GM18868 (cell line): ENCODE data around the gene DIO3.

Experiments
- ATAC-seq: cut with Tn5 transposase; IDR thresholded peaks from one replicate; pipeline ENCODE4 v1.9.1; 2021; ENCODE audit warnings: mild to moderate bottlenecking, moderate library complexity; ENCODE audit not compliant: unreplicated experiment

The DIO3 gene

DNA sequence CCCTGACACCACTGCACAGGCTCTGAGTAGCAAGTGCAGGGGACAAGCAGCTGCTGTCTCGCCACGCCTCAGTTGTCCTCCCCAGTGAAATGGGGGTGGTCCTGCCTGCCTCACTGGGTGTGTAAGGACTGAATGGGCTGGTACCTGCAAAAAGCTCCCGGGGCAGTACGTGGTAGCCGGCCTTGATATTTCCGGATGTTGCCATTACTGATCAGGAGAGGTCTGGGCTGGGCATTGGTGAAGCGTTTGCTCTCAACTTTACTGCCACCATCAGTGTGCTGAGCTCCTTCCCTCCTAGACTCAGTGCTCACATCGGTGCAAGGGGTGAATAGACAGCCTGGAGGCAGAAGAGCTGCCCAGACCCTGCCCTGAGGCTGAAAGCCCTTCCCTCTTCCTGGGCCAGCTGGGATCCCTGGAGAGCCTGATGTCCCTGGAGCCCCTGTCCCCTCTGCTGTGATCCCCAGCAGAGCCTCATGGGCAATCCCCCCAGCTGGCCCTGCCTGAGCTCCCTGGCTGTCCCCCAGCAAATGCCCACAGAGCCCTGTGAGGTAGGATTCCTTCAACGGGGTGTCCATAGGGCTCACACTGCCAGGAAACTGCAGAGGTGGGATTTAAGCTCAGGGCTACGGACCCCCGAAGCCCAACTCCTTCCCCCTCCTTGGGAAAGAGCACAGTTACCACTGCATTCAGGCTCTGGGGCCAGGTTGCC, 18.2 kb downstream of the DIO3 start:
- ATAC-seq: no peak

DNA sequence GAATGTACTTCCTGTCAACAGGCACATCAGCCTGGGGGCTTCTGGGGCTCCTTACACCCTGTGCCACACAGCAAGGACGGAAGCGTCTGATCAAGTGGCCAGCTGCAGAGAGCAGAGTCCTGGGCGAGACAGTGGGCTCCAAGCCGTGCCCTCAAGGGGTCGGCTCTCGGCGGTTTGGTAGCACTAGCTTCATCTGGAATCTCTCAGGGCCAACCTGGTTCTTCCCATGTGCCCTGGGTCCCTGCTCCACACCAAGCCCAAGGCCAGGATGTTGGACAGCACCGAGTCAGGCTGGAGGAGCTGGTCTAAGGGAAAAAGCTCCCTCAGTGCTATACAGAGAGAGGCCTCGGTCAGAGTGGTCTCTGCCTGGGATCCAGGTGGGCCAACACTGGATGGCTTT, 20.5 kb downstream of the DIO3 start:
- ATAC-seq: no peak

DNA sequence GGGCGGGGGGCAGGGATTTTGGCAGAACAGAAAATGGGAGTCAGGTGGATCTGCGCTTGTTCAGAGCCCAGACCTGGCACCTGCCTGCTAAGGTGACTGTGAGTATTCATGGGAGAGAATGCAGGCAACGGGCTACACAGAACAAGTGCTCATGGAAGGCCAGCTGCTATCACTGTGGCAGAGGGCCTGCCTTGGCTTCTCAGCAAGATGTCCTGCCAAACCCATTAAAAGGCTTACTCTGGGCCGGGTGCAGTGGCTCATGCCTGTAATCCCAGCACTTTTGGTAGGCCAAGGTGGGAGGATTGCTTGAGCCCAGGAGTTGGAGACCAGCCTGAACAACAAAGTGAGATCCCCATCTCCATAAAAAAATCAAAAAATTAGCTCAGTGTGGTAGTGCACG, 21.0 kb downstream of the DIO3 start:
- no peak for ATAC-seq

DNA sequence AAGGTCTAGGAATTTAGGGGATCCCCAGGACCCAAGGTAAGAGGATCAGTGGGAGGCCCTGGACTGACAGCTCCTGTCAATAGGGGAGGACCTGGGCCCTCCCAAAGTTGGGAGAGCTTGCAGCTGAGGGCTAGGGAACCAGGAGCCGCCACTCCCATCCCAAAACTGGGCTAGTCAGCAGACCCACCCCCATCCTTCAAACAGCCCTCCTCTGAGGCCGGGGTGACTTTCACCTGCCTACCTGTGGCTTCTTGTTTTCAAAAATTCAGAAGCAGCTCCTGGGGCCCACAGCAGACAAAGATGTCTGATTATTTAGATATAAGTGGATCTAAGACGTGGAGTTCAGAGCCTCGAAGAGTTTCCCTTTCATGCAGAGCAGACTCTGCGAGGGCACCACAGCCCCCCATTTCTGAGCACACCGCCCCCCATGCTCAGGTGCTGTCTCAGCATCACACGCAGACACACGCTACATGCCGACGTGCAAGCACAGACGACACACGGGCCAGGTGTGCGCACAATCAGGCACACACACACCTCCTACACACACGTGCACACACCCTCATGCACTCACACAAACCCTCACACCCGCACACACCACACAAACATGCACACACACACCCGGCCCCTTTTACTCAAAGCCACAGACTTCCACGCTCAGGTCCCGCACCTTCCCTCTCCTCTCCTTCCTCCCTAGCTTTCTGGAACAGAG, 21.9 kb downstream of the DIO3 start:
- no peak for ATAC-seq

DNA sequence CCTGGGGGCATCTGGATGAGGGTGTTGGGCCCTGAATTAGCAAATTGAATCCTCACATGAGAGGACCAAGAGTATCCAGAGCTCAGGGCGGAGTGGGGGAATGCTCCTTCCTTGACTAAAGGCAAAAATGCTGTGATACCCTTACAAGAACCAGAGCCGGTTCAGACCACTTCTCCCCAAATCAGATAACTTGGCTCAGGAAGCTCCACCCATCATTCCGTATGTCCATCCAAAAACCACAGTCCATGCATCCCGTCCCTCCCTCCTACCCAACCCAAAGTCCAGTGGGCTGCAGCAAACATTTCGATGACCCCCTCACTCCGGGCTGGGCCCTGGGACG, 22.4 kb downstream of the DIO3 start:
- ATAC-seq: no peak

DNA sequence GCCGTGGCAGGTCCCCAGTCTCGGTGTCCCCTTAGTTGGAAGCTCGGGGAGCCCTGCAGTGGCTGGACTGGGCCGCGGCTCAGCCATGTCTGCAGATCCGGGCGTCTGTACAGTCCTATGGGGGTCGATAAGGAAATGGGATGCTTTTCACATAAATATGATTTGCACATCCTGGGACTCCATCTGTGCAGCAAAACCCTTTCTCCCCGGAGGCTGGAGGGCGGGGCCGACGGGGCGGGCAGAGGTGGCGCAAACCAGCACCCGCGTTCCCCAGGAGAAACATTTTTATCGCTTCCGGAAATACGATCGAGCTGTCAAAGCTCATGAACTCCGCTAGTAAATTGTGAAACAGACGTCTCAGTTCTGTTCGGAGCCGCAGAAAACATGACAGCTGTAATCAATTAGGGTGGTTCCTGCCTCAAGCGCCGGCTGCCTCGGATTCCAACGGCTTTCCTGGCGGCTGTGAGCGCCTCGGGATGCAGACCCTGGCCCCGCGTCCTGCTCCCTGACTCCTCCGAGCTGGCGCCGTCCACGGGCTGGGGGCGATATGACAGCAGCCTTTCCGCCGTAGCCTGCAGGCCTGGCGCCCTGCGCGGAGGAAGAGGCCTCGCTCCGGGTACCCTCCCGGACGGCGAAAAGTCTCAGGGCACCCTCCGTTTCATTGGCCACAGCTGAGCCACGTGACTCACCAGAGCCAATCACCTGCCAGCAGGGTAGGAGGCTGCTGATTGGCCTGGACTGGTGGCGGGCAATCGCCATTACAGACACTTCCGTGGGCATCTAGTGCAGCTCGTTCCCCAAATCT, 23.0 kb downstream of the DIO3 start:
- ATAC-seq: no peak

DNA sequence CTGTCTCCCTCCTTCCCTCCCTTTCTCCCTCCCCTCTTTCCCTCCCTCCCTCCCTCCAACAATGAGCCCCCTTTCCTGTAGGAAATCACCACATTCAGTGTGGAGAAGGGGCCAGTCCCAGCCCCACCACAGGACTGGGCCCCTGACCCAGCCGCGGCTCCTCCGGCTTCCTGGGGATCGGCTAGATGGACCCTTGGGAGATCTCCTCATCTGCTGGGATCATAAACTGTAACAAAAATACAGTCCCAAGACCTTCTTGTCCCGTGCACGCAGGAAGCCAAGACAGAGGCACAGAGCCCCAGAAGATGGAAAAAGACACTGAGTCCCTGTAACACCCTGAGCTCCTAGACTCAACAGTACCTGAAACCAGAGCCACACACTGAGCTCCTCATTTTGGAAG, 23.9 kb downstream of the DIO3 start:
- ATAC-seq: no peak

DNA sequence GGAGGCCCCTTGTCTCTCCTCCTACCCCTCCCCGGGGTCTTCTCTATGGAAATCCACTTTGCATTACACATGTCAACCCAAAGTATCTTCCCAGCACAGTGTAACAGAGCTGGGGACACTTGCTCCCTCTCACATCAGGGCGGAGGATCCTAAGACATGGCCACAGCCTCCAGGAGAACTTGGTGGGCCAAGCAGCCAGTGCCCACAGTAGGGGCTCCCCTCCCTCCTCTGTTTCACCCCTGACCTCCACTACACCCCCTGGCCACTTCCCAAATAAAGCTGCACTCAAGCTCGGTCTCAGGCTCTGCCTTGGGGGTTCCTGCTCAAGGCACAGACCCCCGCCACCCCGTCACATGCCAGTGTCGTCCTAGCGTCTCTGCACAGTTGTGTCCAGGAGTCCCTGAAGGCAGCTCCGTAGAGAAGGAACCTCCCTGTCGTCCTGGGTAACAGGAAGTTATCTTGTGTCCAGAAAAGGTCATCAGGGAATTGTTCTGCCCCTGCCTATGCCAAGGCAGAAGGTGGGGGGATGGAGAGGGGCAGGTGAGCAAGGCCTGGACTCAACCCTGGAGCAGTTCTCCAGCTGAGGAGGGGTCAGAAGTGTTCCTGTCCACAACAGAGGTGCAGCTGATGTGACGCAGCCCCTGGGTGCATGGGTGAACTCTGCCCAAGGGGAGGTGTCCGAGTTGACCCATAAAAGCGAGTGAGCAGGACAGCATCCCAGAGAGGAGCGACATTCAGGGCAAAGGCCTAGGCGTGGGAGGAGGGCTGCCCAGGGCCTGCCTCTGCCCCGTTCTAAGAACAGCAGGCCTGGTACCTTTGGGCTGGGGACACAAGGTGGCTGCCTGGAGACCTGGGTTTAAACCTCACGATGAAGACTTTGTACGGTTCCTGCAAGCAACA, 25.5 kb downstream of the DIO3 start:
- no peak for ATAC-seq

DNA sequence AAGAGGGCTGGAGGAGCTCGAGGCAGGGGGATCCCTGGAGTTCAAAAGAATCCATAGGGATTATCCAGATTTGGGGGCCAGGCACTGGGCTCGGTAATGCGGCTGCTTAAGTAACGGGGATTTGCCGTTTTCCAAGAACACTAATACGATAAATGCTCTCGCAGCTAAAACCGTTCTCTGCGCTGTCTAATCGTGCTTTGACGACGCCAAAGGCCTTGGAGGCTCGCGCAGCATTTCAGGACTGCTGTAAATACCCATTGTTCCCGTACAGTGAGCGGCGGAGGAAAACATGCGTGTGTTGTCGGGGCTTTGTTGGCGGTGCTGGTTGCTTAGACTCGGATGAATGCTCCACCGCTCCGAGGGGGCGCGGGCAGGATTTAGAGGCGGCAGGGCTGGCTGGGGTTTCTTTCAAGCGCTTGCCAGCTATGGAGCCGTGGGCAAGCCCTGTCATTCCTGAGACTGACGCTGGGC, 26.2 kb downstream of the DIO3 start:
- no peak for ATAC-seq

DNA sequence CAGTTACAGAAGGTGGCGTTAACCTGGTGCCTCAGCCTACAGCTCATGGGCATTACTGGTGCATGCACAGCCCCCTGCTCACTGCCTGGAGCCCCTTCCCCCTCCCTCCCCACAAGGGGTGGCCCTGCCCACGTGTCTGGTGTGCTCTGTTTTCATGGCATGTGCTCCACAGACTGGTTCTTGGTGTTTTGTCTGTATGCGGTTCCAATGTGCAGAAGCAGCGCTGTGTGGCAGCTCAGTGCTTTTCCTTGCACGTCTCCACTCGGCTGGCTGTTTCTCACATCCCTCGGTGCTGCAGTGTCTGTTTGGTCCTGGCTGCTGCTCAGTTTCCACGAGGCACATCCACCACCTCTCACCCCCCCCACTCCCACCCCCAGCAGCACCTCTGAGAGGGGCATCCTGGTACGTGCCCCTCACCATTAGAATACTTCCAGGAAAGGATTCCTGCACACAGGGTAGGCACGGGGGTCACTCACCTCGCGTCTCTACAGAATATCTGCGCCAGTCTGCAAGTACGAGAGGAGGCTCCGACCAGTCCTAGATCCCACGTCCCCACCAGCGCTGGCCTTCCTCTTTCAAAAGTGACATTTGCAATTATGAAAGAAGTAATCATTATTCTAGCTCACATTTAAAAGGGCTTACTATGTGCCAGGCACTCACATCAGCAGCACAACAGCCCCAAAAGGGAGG, 27.1 kb downstream of the DIO3 start:
- no peak for ATAC-seq

DNA sequence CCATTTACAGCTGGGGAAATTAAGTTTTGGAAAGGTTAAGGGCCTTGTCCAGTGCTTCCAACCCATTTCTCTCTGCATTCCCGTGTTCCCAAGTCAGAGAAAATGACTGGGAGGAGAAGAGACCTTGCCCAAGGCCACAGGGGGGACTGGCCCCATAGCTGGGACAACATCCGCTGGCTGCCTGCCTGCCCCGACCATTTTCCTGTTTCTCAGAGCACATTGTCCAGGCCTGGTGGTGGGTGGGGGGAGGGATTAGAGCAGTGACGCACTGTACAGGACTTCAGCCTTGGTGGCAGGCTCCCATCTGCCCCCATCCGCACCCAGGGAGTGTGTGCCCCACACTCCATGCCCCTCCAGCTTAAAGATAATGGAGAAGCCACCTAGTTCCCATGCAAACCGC, 27.7 kb downstream of the DIO3 start:
- ATAC-seq: no peak

DNA sequence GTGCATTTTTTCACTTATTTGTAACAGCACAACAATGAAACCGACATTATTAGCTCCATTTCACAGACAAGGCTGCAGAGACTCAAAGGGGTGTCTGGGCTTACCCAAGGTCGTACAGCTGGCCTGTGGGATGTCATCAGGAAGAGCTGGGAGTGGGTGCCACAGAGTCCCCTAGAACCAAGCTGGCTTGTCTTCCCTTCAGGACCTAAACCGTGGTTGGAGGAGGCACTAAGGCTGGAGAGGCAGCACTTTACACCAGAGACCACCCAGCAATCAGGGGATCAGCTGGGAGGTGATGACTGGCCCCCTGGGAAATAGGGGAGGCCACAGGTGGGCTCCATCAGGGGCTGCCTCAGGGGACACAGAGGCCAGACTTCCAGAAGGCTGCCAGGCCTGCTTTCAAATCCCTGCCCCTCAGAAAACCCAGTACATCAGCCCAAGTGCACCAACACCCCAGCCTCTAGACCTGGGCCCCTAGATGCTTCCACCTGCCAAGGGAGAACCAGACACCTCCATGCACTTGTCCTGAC, 28.3 kb downstream of the DIO3 start:
- ATAC-seq: no peak

DNA sequence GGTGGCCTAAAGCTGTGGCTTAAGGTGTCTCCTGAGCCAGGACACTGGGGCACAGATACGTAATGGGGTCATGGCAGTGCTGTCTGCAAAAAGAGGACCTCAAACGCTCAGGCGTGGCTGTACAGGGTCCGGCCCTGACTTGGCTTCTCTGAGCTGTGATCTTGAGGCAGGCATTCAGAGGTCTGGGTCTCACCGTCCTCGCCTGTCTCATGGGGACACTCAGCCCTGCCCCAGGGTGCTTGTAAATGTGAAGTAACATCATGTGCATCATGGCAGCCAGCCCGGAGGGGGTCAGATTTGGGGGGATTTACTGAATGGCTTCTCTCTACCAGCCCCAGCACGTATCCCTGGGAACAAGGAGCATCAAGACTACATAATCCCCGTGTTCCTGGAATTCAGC, 28.8 kb downstream of the DIO3 start:
- ATAC-seq: no peak

DNA sequence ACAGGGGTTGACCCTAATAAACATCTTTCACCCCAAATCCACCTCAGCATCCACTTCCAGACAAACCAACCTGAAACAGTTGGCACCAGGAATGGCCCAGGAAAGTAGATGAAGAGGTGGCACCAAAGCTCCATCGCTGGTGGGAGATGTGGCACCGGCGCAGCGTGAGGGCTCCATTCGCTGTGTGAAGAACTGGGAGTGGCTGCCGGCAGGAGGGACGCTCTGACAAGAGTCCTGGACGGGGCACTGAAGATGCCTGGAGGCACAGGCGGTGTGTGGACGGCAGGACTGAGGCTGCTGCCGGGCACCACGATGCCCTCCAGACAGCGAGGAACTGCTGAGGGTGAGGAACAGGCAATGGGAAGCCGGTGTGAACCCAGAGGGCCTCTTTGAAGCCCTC, 29.3 kb downstream of the DIO3 start:
- ATAC-seq: no peak

DNA sequence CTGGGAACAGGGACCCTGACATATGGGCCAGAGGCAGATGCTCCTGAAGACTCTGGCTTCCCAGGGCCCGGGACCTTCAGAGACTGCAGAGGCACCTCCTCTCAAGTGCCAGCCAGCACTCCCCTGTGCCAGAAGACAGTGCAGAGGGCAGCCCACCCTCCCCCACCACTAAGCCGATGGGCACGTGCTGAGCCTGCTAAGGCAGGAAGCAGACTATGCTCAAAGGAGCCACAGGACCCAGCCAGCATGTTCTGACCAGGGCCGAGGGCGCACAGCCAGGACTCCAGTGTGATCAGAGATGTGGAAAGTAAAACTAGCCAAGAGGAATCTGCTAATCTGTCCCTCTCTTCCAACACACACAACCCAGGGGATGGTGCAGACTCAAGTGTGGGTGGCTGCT, 29.8 kb downstream of the DIO3 start:
- ATAC-seq: no peak

DNA sequence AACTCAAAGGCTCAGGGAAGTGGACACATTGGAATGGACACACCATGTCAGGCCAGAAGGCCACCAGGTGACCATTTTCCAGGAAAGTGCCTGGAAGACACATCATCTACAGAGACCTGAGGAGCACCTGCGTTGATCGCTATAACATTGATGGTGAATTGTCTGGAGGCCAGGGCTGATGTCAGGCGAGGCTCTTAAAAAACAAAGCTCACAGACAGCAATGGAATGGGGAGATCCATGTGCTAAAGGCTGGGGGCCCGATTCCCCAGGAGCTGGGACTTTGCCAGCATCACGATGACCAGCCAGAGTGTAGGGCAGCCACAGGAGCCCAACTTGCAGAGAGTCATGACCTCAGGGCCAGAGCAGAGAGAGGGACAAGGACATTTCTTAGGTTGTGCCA, 30.3 kb downstream of the DIO3 start:
- no peak for ATAC-seq

DNA sequence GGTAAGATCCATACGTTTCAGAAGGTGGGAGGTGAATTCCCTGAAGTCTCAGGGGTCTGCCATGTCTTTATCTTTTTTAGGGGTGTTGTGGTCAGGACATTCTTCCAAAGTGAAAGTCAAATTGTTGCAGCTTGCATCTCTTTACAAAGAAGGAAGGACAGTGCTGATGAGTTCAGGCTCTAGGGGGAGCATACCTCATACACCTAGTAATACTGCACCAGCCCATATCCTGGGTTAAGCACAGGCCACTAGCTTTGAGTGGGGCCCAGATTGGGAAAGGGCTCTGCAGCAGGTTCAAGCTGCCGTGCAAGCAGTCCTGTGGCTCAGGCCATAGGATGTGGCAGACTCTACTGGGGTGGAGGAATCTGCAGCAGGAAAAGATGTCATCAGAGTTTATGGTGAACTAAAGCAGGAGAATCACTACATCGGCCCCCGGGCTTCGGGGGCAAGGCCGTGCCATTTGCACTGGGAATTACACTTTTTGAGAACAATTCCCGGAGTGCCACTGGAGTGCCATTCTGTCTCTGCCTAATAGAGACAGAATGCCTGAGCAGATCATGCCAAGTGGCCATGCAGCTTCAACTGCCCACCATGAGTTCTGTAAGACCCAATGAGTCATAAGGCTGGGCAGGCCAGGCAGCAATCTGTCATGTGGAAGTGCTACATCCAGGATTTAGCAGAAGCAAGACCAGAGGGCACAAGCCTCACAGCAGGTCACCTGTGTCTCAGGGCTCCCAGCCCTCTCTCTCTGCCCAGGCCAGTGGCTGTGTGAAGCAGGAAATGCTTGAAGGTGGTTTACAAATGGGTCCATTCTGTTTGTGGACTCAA, 32.3 kb downstream of the DIO3 start:
- no peak for ATAC-seq

DNA sequence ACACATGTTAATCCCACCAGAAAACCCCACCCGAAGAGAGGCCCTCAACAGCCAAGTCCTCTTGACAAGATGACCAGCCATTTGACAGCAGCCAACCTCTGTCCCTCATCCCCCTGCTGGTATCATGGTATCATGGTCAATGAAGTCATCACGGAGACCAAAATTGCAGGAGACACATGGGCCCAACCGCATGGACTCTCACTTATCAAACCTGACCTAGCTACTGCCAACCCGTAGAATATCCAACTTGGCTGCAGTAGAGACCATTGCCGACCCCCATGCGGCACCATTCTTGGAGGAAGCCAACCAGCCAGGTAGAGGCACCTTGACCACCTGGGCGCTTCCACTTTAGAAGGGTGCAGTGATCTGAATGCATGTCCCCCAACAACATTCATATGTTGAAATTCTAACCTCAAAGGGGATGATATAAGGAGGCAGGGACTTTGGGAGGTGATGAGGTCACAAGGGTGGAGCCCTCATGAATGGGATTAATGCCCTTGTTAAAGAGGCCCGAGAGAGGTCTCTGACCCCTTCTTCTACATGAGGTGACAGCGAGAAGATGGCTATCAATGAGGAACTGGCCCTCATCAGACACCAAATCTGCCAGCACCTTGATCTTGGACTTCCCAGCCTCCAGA, 33.3 kb downstream of the DIO3 start:
- no peak for ATAC-seq

DNA sequence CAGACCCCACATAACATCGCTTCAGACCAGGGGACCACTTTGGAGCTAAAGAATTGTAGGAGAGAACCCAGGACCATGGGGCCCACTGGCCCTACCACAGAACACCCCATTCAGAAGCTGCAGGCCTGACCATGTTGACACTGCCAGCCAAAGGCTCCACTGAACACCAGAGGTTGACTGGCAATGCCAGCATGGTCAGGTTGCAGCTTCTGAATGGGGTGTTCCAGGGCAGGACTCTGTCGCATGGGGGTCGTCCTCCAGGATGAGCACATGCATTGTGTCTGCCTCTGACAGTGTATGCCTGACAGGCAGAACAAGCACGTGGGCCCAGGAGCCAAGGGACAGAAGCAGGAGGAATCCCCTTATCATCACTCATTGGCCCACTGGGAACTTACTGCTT, 34.1 kb downstream of the DIO3 start:
- ATAC-seq: no peak
